OCI-LY1 (cell line): ENCODE results near the gene BRD7.

ENCODE experiments used
- EZH2 ChIP-seq: fragments of 200-600 bp; sonication (generic), shearing (Covaris generic); IDR thresholded peaks from 2 replicates; pipeline ENCODE4 v1.8.0; 2017; ENCODE audit warnings: borderline replicate concordance, mixed run types, mild to moderate bottlenecking, antibody characterized with exemption, low read length, moderate library complexity, mixed read lengths
- TF ChIP-seq, protein P1 (sequence below): fragments of 200-600 bp; sonication (generic), shearing (Covaris generic); IDR thresholded peaks from 2 replicates; pipeline ENCODE4 v1.5.1; 2017; ENCODE audit warnings: mild to moderate bottlenecking, antibody characterized with exemption, low read length, moderate library complexity, mixed read lengths

GRCh38 chr16:50295541-50296132 is 73.2 kb downstream of the BRD7 start:
- TF ChIP-seq, protein P1, sequence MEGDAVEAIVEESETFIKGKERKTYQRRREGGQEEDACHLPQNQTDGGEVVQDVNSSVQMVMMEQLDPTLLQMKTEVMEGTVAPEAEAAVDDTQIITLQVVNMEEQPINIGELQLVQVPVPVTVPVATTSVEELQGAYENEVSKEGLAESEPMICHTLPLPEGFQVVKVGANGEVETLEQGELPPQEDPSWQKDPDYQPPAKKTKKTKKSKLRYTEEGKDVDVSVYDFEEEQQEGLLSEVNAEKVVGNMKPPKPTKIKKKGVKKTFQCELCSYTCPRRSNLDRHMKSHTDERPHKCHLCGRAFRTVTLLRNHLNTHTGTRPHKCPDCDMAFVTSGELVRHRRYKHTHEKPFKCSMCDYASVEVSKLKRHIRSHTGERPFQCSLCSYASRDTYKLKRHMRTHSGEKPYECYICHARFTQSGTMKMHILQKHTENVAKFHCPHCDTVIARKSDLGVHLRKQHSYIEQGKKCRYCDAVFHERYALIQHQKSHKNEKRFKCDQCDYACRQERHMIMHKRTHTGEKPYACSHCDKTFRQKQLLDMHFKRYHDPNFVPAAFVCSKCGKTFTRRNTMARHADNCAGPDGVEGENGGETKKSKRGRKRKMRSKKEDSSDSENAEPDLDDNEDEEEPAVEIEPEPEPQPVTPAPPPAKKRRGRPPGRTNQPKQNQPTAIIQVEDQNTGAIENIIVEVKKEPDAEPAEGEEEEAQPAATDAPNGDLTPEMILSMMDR = no peak
- TF ChIP-seq EZH2 = no peak
